GM20000 (cell line): ENCODE data around the gene DDA1.

Source experiments
- DNase-seq: peaks from one replicate; pipeline ENCODE4 v3.0.0; 2012; ENCODE audit warnings: low spot score
- TF ChIP-seq, protein P1 (sequence below): IDR thresholded peaks from 2 replicates; pipeline ENCODE4 v1.5.1; 2012; ENCODE audit warnings: mild to moderate bottlenecking, control low read depth; ENCODE audit errors: extremely low read depth, missing control alignments

The DDA1 gene

DNA sequence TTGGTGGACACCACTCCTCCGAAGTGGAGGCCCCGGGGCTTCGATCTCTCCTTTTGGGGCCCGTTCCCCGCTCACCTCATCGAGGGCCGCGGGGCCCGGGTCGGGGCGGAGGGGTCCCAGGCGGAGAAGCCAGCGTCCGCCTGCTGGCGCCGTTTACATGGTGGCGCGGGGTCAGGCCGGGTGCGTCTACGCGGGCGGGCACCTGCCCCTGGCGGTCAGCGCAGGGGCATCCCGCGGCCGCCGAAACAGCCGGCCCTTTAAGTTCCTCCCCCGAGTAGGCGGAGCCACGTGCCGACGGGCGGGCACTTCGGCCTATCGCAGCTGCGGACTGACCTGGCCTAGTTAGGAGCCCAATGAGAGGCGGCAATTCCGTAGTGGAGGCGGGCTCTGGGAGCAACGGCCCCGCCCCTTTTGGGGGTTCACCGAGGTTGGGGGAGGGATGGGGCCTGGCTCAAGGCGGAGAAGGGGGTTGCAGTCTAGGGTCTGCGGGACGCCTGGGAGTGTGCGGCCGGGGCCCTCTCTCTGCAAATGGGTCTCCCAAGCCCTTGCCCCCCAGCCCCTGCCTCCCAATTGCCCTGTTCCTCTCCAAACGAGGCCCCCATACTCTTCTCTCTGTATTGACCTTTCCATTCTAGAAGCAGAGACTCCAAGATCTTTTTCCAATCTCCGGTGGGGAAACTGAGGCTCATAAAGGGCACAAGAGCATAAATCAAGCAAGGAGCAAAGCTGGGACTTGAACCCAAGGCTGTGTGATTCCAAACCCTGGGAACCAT, 6.0 kb upstream of the DDA1 start, which contains the start of gene ABHD8:
Gene ABHD8, minus strand, starts transcription at position 259 of the 773 bp plus-strand sequence. CDS start 1,809 bp downstream, outside the sequence.
- TF ChIP-seq, protein P1, sequence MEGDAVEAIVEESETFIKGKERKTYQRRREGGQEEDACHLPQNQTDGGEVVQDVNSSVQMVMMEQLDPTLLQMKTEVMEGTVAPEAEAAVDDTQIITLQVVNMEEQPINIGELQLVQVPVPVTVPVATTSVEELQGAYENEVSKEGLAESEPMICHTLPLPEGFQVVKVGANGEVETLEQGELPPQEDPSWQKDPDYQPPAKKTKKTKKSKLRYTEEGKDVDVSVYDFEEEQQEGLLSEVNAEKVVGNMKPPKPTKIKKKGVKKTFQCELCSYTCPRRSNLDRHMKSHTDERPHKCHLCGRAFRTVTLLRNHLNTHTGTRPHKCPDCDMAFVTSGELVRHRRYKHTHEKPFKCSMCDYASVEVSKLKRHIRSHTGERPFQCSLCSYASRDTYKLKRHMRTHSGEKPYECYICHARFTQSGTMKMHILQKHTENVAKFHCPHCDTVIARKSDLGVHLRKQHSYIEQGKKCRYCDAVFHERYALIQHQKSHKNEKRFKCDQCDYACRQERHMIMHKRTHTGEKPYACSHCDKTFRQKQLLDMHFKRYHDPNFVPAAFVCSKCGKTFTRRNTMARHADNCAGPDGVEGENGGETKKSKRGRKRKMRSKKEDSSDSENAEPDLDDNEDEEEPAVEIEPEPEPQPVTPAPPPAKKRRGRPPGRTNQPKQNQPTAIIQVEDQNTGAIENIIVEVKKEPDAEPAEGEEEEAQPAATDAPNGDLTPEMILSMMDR: no peak
- peak; percentile 97 for DNase-seq

DNA sequence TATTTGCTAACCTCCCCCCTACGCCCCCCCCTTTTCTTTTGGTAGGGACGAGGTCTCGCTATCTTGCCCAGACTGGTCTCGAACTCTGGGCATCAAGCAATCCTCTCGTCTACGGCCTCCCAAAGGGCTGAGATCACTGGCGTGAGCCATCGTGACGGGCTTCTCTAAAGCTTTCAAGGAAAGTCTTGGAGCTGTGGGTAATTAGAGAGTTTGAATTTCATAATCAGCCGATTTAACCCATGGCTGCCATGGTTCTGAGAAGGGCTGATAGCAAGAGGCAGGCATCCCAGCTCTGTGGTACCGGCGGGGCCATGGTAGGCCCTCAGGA, 5.5 kb upstream of the DDA1 start:
- TF ChIP-seq, protein P1: no peak
- DNase-seq: no peak

DNA sequence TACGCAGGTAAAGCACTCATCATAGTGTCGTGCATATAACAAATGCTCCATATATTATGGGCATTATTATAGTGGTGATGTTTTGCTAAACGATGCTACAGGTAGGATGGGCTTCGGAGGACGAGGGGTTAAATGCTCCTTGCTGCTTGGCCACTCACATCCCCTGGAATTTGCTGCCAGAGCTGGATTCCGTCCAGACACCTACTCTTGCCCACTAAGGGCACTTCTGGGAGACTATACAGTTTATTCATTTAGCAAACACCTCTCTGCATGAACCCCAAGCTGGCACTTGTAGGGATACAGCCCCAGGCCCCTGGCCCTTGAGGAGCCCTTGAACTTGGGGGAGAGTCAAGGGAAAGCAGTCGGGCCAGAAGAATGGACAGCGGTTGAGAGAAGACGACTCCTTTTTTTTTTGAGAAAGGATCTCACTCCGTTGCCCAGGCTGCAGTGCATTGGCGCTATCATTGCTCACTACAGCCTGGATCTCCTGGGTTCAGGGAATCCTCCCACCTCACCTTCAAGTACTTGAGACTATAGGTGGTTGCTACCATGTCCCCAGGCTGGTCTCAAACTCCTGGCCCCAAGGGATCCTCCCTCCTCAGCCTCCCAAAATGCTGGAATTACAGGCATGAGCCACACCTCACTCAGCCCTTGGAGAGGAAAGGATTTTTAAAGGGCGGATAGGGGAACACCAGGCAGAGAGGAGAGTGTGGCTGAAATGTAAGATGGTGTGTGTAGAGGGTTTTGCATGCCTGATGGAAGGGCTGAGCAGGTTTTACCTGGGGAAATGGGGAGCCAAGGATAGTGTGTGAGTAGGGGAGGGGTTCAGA, 4.8 kb upstream of the DDA1 start:
- TF ChIP-seq, protein P1: no peak
- DNase-seq: no peak

DNA sequence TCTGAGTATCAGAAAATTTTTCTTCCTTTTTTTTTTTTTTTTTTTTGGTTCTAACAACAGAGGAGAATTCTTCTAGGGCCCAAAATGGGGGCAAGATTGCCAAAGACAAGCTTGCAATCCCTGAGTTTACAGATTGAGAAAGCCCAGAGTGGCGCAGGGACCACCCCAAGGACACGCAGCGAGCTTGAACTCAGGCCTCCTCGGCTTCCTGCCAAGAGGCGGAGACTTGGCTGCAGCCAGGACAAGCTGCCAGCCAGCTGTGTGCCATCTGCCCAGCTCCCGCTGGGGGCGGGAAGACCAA, 4.2 kb upstream of the DDA1 start:
- DNase-seq: no peak
- TF ChIP-seq, protein P1: no peak

DNA sequence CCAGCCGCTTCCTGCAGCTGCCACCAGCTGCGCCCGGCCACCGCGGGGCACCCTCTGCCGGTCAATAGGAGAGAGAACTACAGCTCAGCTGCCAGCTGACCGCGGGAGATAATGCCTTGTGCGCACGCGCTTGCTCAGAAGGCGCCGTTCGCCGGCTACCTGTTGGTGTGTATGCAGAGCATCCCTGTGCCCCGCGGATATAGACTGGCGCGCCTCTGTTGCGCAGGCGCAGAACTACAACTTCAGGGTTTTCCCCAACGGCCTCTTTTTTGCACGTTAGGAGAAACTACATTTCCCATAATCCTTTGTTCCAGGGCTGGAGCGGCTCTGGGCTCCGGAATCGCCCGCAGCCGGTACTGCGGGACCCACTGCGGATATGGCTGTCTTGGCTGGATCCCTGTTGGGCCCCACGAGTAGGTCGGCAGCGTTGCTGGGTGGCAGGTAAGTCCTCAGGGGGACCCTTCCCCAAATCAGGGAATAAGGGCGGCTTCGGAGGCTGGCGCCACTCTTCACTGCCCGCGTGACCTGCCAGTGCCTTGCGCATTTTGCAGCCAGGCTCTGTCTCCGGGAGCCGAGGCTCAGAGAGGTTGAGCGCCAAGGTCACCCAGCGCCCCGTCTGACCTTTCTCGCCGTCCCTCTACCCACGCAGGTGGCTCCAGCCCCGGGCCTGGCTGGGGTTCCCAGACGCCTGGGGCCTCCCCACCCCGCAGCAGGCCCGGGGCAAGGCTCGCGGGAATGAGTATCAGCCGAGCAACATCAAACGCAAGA, 3.7 kb upstream of the DDA1 start, which contains the start of gene MRPL34:
Gene MRPL34, plus strand, starts transcription at position 356 of the 768 bp plus-strand sequence. Its CDS starts 21 bp downstream, at position 377.
- DNase-seq: peak; percentile 92
- TF ChIP-seq, protein P1: peak; percentile 56

DNA sequence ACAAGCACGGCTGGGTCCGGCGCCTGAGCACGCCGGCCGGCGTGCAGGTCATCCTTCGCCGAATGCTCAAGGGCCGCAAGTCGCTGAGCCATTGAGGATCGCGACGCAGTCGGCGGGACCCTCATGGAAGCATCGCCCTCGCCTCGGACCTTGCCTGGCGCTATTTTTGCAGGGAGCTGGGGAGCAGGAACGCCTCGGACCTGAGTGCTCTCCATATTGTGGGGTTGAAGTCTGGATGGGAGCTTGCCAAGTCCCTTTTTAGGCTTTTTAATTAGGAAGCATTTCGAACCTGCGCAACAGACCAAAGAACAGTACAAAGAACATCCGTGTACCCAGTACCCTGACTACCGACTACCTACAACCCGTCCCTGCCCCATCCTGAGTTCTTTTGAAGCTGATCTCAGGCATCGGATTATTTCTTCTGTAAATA, 3.1 kb upstream of the DDA1 start:
- DNase-seq: no peak
- TF ChIP-seq, protein P1: no peak
